GM19238 (cell line): ENCODE results near the gene ZNF45.
A peak's percentile ranks its signal among the peaks of the same experiment; 100 is the strongest.
"Not testable (repeated sequence)": the region's sequence is repeated elsewhere in the genome, so short reads cannot be mapped to it uniquely, and the experiment has no call there.

Source experiments
- DNase-seq: peaks from one replicate; pipeline ENCODE4 v3.0.0; 2011; ENCODE audit warnings: low spot score; ENCODE audit not compliant: insufficient read length

The ZNF45 gene

GRCh38 chr19:43913383-43913782 lies 21.7 kb downstream of the ZNF45 start:
- DNase-seq: no peak

- DNase-seq: no peak
Observed at GRCh38 chr19:43910884-43911283, 24.2 kb downstream of the ZNF45 start.

- DNase-seq: no peak
Observed at GRCh38 chr19:43908659-43909058, 26.4 kb downstream of the ZNF45 start.

- no peak for DNase-seq
Observed at GRCh38 chr19:43906774-43907173, 28.3 kb downstream of the ZNF45 start.

GRCh38 chr19:43905897-43906296 lies 29.2 kb downstream of the ZNF45 start:
- no peak for DNase-seq

- DNase-seq: no peak
Observed at GRCh38 chr19:43902399-43902798, 32.7 kb downstream of the ZNF45 start.

- DNase-seq: peak; percentile 49
Observed at GRCh38 chr19:43901395-43902390, 33.4 kb downstream of the ZNF45 start.

GRCh38 chr19:43895727-43896308 lies 39.3 kb downstream of the ZNF45 start:
- no peak for DNase-seq

GRCh38 chr19:43883864-43884263 lies 51.2 kb downstream of the ZNF45 start, which contains the start of gene ZNF404:
Gene ZNF404, minus strand, starts transcription at chr19:43883964.
- DNase-seq: no peak

GRCh38 chr19:43880483-43880882 lies 54.6 kb downstream of the ZNF45 start:
- no peak for DNase-seq

GRCh38 chr19:43872547-43873336 lies 62.3 kb downstream of the ZNF45 start:
- DNase-seq: no peak

GRCh38 chr19:43866923-43867322 lies 68.2 kb downstream of the ZNF45 start:
- DNase-seq: not testable (repeated sequence)
